Testis (tissue), 2 donors: ENCODE data around the gene CDC20.

Experiments used
- POLR2A ChIP-seq: fragments of 450-650 bp; IDR thresholded peaks from one replicate; pipeline ENCODE4 v1.6.1; 2017; ENCODE audit warnings: antibody characterized with exemption, mild to moderate bottlenecking, moderate library complexity
- TF ChIP-seq, protein P1 (sequence below), 3 experiments: fragments of 450-650 bp in 2 of 3; fragments of 200-600 bp in 1 of 3; sonication (generic) in 1 of 3; IDR thresholded peaks; one replicate each; pipeline ENCODE4 v1.5.1; 2016 to 2019; ENCODE audit warnings: antibody characterized with exemption in 3 of 3, mild to moderate bottlenecking in 2 of 3, moderate library complexity in 1 of 3

GRCh38 chr1:43321331-43321891 lies 37.4 kb upstream of the CDC20 start:
- TF ChIP-seq, protein P1, sequence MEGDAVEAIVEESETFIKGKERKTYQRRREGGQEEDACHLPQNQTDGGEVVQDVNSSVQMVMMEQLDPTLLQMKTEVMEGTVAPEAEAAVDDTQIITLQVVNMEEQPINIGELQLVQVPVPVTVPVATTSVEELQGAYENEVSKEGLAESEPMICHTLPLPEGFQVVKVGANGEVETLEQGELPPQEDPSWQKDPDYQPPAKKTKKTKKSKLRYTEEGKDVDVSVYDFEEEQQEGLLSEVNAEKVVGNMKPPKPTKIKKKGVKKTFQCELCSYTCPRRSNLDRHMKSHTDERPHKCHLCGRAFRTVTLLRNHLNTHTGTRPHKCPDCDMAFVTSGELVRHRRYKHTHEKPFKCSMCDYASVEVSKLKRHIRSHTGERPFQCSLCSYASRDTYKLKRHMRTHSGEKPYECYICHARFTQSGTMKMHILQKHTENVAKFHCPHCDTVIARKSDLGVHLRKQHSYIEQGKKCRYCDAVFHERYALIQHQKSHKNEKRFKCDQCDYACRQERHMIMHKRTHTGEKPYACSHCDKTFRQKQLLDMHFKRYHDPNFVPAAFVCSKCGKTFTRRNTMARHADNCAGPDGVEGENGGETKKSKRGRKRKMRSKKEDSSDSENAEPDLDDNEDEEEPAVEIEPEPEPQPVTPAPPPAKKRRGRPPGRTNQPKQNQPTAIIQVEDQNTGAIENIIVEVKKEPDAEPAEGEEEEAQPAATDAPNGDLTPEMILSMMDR (IDR thresholded peaks at IDR 0.05), result no peak
- TF ChIP-seq POLR2A, result no peak
